Gastrocnemius medialis (tissue), 4 donors: ENCODE measurements around the gene NOD1. TPM values are rescaled to one million over a fixed set of nuclear protein-coding genes. Genes with fewer than 3 reads are reported as not detected.
"Not testable (repeated sequence)": the region's sequence is repeated elsewhere in the genome, so short reads cannot be mapped to it uniquely, and the experiment has no call there.

ENCODE experiments used
- ATAC-seq, 2 donors: fragments of 150-250 bp; one replicate each; pipeline ENCODE4 v1.9.1; 2016
- DNase-seq, 2 donors: peaks; one replicate each; pipeline ENCODE4 v3.0.0-alpha.2; 2019
- H3K27ac ChIP-seq, 4 donors: fragments of 200-600 bp; sonication (generic); 1 replicate in 1 of 4; 2 replicates in 3 of 4; pipeline ENCODE4 v1.5.1; 2016 to 2018; ENCODE audit warnings: mild to moderate bottlenecking in 2 of 4, moderate library complexity in 1 of 4
- H3K27me3 ChIP-seq, 3 donors: fragments of 200-600 bp; sonication (generic) in 2 of 3; 1 replicate in 1 of 3; 2 replicates in 2 of 3; pipeline versions ENCODE4 v1.5.1 to v1.6.0; 2016 to 2019; ENCODE audit warnings: mild to moderate bottlenecking in 1 of 3, moderate library complexity in 1 of 3
- H3K36me3 ChIP-seq, 2 donors: fragments of 200-600 bp; sonication (generic) in 1 of 2; one replicate each; pipeline ENCODE4 v1.5.1; 2017 to 2018
- H3K4me1 ChIP-seq, 2 donors: fragments of 200-600 bp; sonication (generic) in 1 of 2; one replicate each; pipeline ENCODE4 v1.5.1; 2016 to 2017; ENCODE audit warnings: mild to moderate bottlenecking in 2 of 2
- H3K4me3 ChIP-seq, 4 donors: fragments of 200-600 bp; sonication (generic) in 3 of 4; 1 replicate in 1 of 4; 2 replicates in 3 of 4; pipeline ENCODE4 v1.5.1; 2016 to 2019; ENCODE audit warnings: mild to moderate bottlenecking in 2 of 4
- H3K9me3 ChIP-seq, 3 donors: fragments of 200-600 bp; sonication (generic) in 2 of 3; 1 replicate in 1 of 3; 2 replicates in 2 of 3; pipeline ENCODE4 v1.5.1; 2016 to 2019
- POLR2A ChIP-seq, 2 donors: fragments of 450-650 bp; IDR thresholded peaks; one replicate each; pipeline ENCODE4 v1.6.1; 2017; ENCODE audit warnings: antibody characterized with exemption in 2 of 2, mild to moderate bottlenecking in 2 of 2, moderate library complexity in 2 of 2
- in situ Hi-C, 4 donors: fragments of 200-750 bp; cut with MboI; loops; one replicate each; pipeline versions ENCODE4 v1.15.0 to v1.8.0; 2017; ENCODE audit warnings: low sequenced_read_pairs in 4 of 4
- intact Hi-C: fragments of 100-400 bp; cut with DNase I; formaldehyde crosslinking; loops from one replicate; pipeline ENCODE4 v1.15.1; 2023; ENCODE audit warnings: low total_unique reads
- total RNA-seq, 4 donors: library from RNA; depleted of rRNA; stranded (reverse); fragments of >200 nt; gene quantifications; one replicate each; pipeline versions ENCODE4 v1.1.0 to v1.2.3, GENCODE V29; 2016
- TF ChIP-seq, protein P1 (sequence below), 5 experiments: fragments of 450-650 bp in 3 of 5; fragments of 200-600 bp in 2 of 5; sonication (generic) in 2 of 5; IDR thresholded peaks in 4 of 5; conservative IDR thresholded peaks in 1 of 5; 1 replicate in 4 of 5; 2 replicates in 1 of 5; pipeline ENCODE4 v1.5.1; 2016 to 2019; ENCODE audit warnings: antibody characterized with exemption in 5 of 5, mild to moderate bottlenecking in 3 of 5, moderate library complexity in 3 of 5

The NOD1 gene
- total RNA-seq, 4 donors from 2014 or later: 2.3 to 4.6 (median 3.6) TPM

- DNase-seq (no peak), ATAC-seq (peak; percentile 49 to 63)
- in situ Hi-C loops (no loop called here), intact Hi-C loops (no loop called here)
- no peaks in the 10 kb centered on the region for H3K9me3 ChIP-seq
- H3K36me3 ChIP-seq: no peaks in the 10 kb centered on the region
- TF ChIP-seq, protein P1, sequence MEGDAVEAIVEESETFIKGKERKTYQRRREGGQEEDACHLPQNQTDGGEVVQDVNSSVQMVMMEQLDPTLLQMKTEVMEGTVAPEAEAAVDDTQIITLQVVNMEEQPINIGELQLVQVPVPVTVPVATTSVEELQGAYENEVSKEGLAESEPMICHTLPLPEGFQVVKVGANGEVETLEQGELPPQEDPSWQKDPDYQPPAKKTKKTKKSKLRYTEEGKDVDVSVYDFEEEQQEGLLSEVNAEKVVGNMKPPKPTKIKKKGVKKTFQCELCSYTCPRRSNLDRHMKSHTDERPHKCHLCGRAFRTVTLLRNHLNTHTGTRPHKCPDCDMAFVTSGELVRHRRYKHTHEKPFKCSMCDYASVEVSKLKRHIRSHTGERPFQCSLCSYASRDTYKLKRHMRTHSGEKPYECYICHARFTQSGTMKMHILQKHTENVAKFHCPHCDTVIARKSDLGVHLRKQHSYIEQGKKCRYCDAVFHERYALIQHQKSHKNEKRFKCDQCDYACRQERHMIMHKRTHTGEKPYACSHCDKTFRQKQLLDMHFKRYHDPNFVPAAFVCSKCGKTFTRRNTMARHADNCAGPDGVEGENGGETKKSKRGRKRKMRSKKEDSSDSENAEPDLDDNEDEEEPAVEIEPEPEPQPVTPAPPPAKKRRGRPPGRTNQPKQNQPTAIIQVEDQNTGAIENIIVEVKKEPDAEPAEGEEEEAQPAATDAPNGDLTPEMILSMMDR (IDR thresholded peaks at IDR 0.05 in 4 of 5, conservative IDR thresholded peaks at IDR 0.05 in 1 of 5): no peak
- no peak for TF ChIP-seq POLR2A (IDR thresholded peaks at IDR 0.05)
- no peak overlapping the region for H3K4me3 ChIP-seq
- peaks cover 0 to 10% of the 10 kb centered on the region in 2 donors for H3K4me1 ChIP-seq
- no peak overlapping the region for H3K27ac ChIP-seq
- H3K27me3 ChIP-seq: no peaks in the 10 kb centered on the region
These were observed 8.8 kb upstream of the NOD1 start for GRCh38 chr7:30487371-30487770.

DNA sequence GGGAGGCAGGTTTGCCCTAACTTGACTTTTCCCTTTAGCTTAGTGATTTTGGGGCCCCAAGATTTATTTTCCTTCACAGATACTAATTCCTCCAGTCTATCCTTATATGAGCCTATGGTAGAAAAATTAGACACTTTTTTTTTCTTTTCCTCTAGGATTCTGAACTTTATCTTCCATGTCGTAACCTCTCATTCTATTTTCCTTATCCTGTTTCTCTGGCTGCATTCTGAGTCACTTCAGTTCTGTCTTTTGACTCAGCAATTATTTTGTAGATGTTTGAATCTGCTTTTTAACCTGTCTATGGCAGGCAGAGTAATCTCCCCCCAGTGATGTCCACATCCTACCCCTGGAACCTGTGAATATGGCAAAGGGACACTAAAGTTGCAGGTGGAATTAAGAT is 7.1 kb upstream of the NOD1 start:
- in situ Hi-C loops (no loop called here), intact Hi-C loops (no loop called here)
- no peaks in the 10 kb centered on the region for H3K9me3 ChIP-seq
- DNase-seq: no peak
- peaks cover 0 to 10% of the 10 kb centered on the region in 2 donors for H3K4me1 ChIP-seq
- no peak for TF ChIP-seq POLR2A (IDR thresholded peaks at IDR 0.05)
- TF ChIP-seq, protein P1 (IDR thresholded peaks at IDR 0.05 in 4 of 5, conservative IDR thresholded peaks at IDR 0.05 in 1 of 5): no peak
- no peak overlapping the region for H3K4me3 ChIP-seq
- no peaks in the 10 kb centered on the region for H3K27me3 ChIP-seq
- no peaks in the 10 kb centered on the region for H3K36me3 ChIP-seq
- no peak overlapping the region for H3K27ac ChIP-seq
- ATAC-seq: no peak

DNA sequence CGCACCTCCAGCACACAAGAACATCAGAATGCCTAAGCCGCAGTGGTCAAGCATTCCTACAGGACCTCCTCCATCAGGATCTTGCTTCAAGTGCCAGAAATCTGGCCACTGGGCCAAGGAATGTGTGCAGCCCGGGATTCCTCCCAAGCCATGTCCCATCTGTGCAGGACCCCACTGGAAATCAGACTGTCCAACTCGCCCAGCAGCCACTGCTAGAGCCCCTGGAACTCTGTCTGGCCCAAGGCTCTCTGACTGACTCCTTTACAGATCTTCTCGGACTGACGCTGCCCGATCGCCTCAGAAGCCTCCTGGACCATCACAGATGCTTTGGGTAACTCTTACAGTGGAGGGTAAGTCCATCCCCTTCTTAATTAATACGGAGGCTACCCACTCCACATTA is 2.8 kb upstream of the NOD1 start:
- H3K36me3 ChIP-seq, H3K9me3 ChIP-seq, DNase-seq, H3K27ac ChIP-seq, ATAC-seq, in situ Hi-C loops, H3K27me3 ChIP-seq, intact Hi-C loops, H3K4me3 ChIP-seq: not testable (repeated sequence)
- H3K4me1 ChIP-seq: peaks cover 17 to 23% of the 10 kb centered on the region in 2 donors

DNA sequence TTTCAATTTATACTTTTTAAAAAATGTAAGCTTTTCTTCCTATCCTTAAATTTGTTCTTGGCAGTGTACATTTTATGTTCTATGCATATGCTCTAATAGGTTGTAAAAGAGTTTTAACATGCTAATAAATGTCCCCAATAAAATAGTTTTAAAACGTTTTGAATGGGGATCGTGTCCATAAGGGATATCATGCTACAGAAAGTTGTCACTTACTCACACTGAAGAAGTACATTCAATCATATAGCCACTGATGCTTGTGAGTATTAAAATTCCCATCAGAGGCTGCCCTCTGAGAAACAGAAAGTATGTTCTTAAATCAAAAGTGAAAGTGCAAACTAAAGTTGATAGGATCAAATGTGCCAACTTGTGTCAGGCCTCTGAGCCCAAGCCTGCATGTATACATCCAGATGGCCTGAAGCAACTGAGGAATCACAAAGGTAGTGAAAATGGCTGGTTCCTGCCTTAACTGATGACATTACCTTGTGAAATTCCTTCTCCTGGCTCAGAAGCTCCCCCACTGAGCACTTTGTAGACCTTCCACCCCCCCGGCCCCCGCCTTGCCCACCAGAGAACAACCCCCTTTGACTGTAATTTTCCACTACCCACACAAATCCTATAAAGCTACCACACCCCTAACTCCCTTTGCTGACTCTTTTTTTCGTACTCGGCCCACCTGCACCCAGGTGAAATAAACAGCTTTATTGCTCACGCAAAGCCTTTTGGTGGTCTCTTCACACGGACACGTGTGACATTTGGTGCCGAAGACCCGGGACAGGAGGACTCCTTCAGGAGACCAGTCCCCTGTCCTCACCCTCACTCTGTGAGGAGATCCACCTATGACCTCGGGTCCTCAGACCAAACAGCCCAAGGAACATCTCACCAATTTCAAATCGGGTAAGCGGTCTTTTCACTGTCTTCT is 877 bp upstream of the NOD1 start:
- no peak for DNase-seq
- H3K27ac ChIP-seq: peak overlapping the region; percentile 78 to 95 (median 89)
- no peaks in the 10 kb centered on the region for H3K36me3 ChIP-seq
- peak overlapping the region; percentile 68 to 97 (median 86) for H3K4me3 ChIP-seq
- no peaks in the 10 kb centered on the region for H3K27me3 ChIP-seq
- ATAC-seq: peak in 1 of 2 donors; percentile 53
- TF ChIP-seq, protein P1 (IDR thresholded peaks at IDR 0.05 in 4 of 5, conservative IDR thresholded peaks at IDR 0.05 in 1 of 5): no peak
- no peak for TF ChIP-seq POLR2A (IDR thresholded peaks at IDR 0.05)
- H3K9me3 ChIP-seq: no peaks in the 10 kb centered on the region
- in situ Hi-C loops: no loop called here
- intact Hi-C loops: loop anchor here (2.0 to 5.0 kb wide), 3 partner anchors 25 to 452 kb away; partner anchors contain the start of genes FKBP14, GGCT, PLEKHA8 and ZNRF2
- peaks cover 23 to 31% of the 10 kb centered on the region in 2 donors for H3K4me1 ChIP-seq

- peak overlapping the region in 1 of 4 donors; percentile 13 for H3K4me3 ChIP-seq
- no peak for DNase-seq
These were observed 2.0 kb downstream of the NOD1 start for GRCh38 chr7:30476459-30477145.

More at GRCh38 chr7:30476459-30477145, 2.0 kb downstream of the NOD1 start:
- intact Hi-C loops: loop anchor here (5.0 kb wide), 2 partner anchors 194 to 449 kb away; partner anchors contain the start of genes FKBP14, PLEKHA8 and ZNRF2
- TF ChIP-seq, protein P1 (IDR thresholded peaks at IDR 0.05 in 4 of 5, conservative IDR thresholded peaks at IDR 0.05 in 1 of 5): no peak
- no peak for TF ChIP-seq POLR2A (IDR thresholded peaks at IDR 0.05)
- H3K27me3 ChIP-seq: no peaks in the 10 kb centered on the region
- H3K36me3 ChIP-seq: no peaks in the 10 kb centered on the region
- peaks cover 30 to 53% of the 10 kb centered on the region in 2 donors for H3K4me1 ChIP-seq
- H3K27ac ChIP-seq: peak overlapping the region in 1 of 4 donors; percentile 92
- no peak for ATAC-seq
- no peaks in the 10 kb centered on the region for H3K9me3 ChIP-seq
- in situ Hi-C loops: no loop called here
